Neural cell (in vitro differentiated cells): ENCODE measurements around the gene ASTN1. TPM values are rescaled to one million over a fixed set of nuclear protein-coding genes. Genes with fewer than 3 reads are reported as not detected.

Experiments used
- H2AFZ ChIP-seq: fragments of 200-600, 300-800 bp; sonication (generic), shearing (Covaris generic); 2 replicates; pipeline ENCODE4 v1.6.0; 2014; ENCODE audit warnings: low read depth, mild to moderate bottlenecking, antibody characterized with exemption, low read length, moderate library complexity
- H3F3A ChIP-seq: fragments of 200-600 bp; shearing (Covaris generic); 2 replicates; pipeline ENCODE4 v1.6.1; 2016; ENCODE audit warnings: mild to moderate bottlenecking, moderate library complexity, mixed read lengths, antibody characterized with exemption, low read length; ENCODE audit not compliant: insufficient read depth, poor library complexity, severe bottlenecking
- H3K27ac ChIP-seq: fragments of 200-600, 300-800 bp; sonication (generic), shearing (Covaris generic); 2 replicates; pipeline ENCODE4 v1.5.1; 2014; ENCODE audit warnings: mild to moderate bottlenecking, low read length, moderate library complexity
- H3K27me3 ChIP-seq: fragments of 300-800, 200-600 bp; sonication (generic), shearing (Covaris generic); 2 replicates; pipeline ENCODE4 v1.6.0; 2014; ENCODE audit warnings: mild to moderate bottlenecking, low read depth, low read length, moderate library complexity; ENCODE audit not compliant: insufficient read depth
- H3K36me3 ChIP-seq: fragments of 300-800, 200-600 bp; sonication (generic), shearing (Covaris generic); 2 replicates; pipeline ENCODE4 v1.5.1; 2014; ENCODE audit warnings: mild to moderate bottlenecking, antibody characterized with exemption, low read length, moderate library complexity; ENCODE audit not compliant: insufficient read depth
- H3K4me2 ChIP-seq: fragments of 300-800, 200-600 bp; sonication (generic), shearing (Covaris generic); 2 replicates; pipeline ENCODE4 v1.6.0; 2014; ENCODE audit warnings: mild to moderate bottlenecking, low read length
- H3K4me3 ChIP-seq: fragments of 300-800, 200-600 bp; sonication (generic), shearing (Covaris generic); 2 replicates; pipeline ENCODE4 v1.5.1; 2014; ENCODE audit warnings: mild to moderate bottlenecking, low read length, moderate library complexity
- H3K79me2 ChIP-seq: fragments of 200-600 bp; shearing (Covaris generic); replicated peaks from 2 replicates; pipeline ENCODE4 v1.6.0; 2014; ENCODE audit warnings: mild to moderate bottlenecking, low read length, moderate library complexity; ENCODE audit not compliant: insufficient read depth
- H3K9ac ChIP-seq: fragments of 300-800, 200-600 bp; sonication (generic), shearing (Covaris generic); 2 replicates; pipeline ENCODE4 v1.6.1; 2016; ENCODE audit warnings: mild to moderate bottlenecking, low read length, mixed read lengths
- H3K9me2 ChIP-seq: fragments of 200-600 bp; shearing (Covaris generic); 2 replicates; pipeline ENCODE4 v1.6.1; 2016; ENCODE audit warnings: mild to moderate bottlenecking, low read length, mixed read lengths; ENCODE audit not compliant: insufficient read depth
- H3K9me3 ChIP-seq: fragments of 200-600, 300-800 bp; sonication (generic), shearing (Covaris generic); 2 replicates; pipeline ENCODE4 v1.6.1; 2016; ENCODE audit warnings: mild to moderate bottlenecking, mixed run types, low read length, moderate library complexity, mixed read lengths
- H4K20me1 ChIP-seq: fragments of 200-600 bp; shearing (Covaris generic); 2 replicates; pipeline ENCODE4 v1.6.1; 2016; ENCODE audit warnings: mild to moderate bottlenecking, mixed run types; ENCODE audit not compliant: insufficient read depth
- CTCF ChIP-seq: fragments of 450-650 bp; IDR thresholded peaks from 2 replicates; pipeline ENCODE4 v1.5.1; 2014; ENCODE audit warnings: antibody characterized with exemption, mild to moderate bottlenecking, moderate library complexity; ENCODE audit not compliant: poor library complexity, severe bottlenecking
- EP300 ChIP-seq: fragments of 450-650 bp; conservative IDR thresholded peaks from 2 replicates; pipeline ENCODE4 v1.6.1; 2014; ENCODE audit warnings: antibody characterized with exemption, mild to moderate bottlenecking, moderate library complexity; ENCODE audit not compliant: poor library complexity, severe bottlenecking
- EZH2 ChIP-seq: fragments of 200-600, 300-800 bp; shearing (Covaris generic), sonication (generic); IDR thresholded peaks from 2 replicates; pipeline ENCODE4 v1.6.1; 2014; ENCODE audit warnings: antibody characterized with exemption, low read length, borderline replicate concordance, mild to moderate bottlenecking; ENCODE audit not compliant: insufficient read depth, poor library complexity, severe bottlenecking
- MXI1 ChIP-seq: fragments of 450-650 bp; conservative IDR thresholded peaks from 2 replicates; pipeline ENCODE4 v1.6.1; 2014; ENCODE audit warnings: antibody characterized with exemption, mild to moderate bottlenecking; ENCODE audit not compliant: poor library complexity, severe bottlenecking
- POLR2AphosphoS5 ChIP-seq: IDR thresholded peaks from 2 replicates; pipeline ENCODE4 v1.6.1; 2012
- RAD21 ChIP-seq: fragments of 450-650 bp; conservative IDR thresholded peaks from 2 replicates; pipeline ENCODE4 v1.6.1; 2014; ENCODE audit warnings: antibody characterized with exemption, mild to moderate bottlenecking, moderate library complexity
- REST ChIP-seq: IDR thresholded peaks from 2 replicates; pipeline ENCODE4 v1.6.1; 2012; ENCODE audit warnings: borderline replicate concordance
- SMC3 ChIP-seq: fragments of 450-650 bp; conservative IDR thresholded peaks from 2 replicates; pipeline ENCODE4 v1.6.1; 2014; ENCODE audit warnings: antibody characterized with exemption, mild to moderate bottlenecking, moderate library complexity; ENCODE audit not compliant: poor library complexity
- TAF1 ChIP-seq: IDR thresholded peaks from 2 replicates; pipeline ENCODE4 v1.6.1; 2012; ENCODE audit warnings: low read depth
- polyA plus RNA-seq: library from polyadenylated mRNA; depleted of rRNA; stranded (reverse); fragments of >200 nt; gene quantifications from 2 replicates; pipeline ENCODE4 v1.2.3, GENCODE V29; 2014

The ASTN1 gene
- polyA plus RNA-seq, 1 donor from 2014 or later = 33.4 TPM

- Histone ChIP-seq H3K9ac (no peak overlapping the region), H3K9me3 (peaks cover 4% of the 10 kb centered on the region), H3K4me2 (no peak overlapping the region), H3K27me3 (peaks cover 10% of the 10 kb centered on the region), H3K79me2 (no peaks in the 10 kb centered on the region), H3K4me3 (peak overlapping the region; percentile 80), H3K27ac (no peak overlapping the region), H3F3A (no peaks in the 10 kb centered on the region), H2AFZ (no peak overlapping the region), H3K36me3 (no peaks in the 10 kb centered on the region), H3K9me2 (no peaks in the 10 kb centered on the region), H4K20me1 (no peaks in the 10 kb centered on the region)
- TF ChIP-seq EZH2 (no peak), RAD21 (no peak), CTCF (no peak), SMC3 (no peak), MXI1 (no peak), EP300 (no peak), TAF1 (no peak), POLR2AphosphoS5 (no peak), REST (no peak)
Observed at GRCh38 chr1:177173976-177174375, 9.5 kb upstream of the ASTN1 start.

GRCh38 chr1:177172866-177173265 lies 8.4 kb upstream of the ASTN1 start:
- Histone ChIP-seq H4K20me1 (no peaks in the 10 kb centered on the region), H3F3A (no peaks in the 10 kb centered on the region), H3K4me3 (peak overlapping the region; percentile 80), H3K9ac (no peak overlapping the region), H3K9me2 (no peaks in the 10 kb centered on the region), H3K27me3 (peaks cover 10% of the 10 kb centered on the region), H3K27ac (no peak overlapping the region), H3K9me3 (peaks cover 4% of the 10 kb centered on the region), H3K36me3 (no peaks in the 10 kb centered on the region), H3K4me2 (peak overlapping the region; percentile 83), H2AFZ (no peak overlapping the region), H3K79me2 (no peaks in the 10 kb centered on the region)
- TF ChIP-seq POLR2AphosphoS5 (no peak), REST (no peak), EZH2 (no peak), SMC3 (no peak), CTCF (no peak), MXI1 (no peak), EP300 (no peak), TAF1 (no peak), RAD21 (no peak)
